Measurements from ENCODE around the gene PEAK1.

PEAK1 gene

GRCh38 chr15:77144026-77144425 is 275.9 kb downstream of the PEAK1 start:
- DNase-seq (ENCODE audit: low read depth), result peak; percentile 78
- no peak overlapping the region for H3K4me3 ChIP-seq (ENCODE audit: low read depth, low read length)

DNA sequence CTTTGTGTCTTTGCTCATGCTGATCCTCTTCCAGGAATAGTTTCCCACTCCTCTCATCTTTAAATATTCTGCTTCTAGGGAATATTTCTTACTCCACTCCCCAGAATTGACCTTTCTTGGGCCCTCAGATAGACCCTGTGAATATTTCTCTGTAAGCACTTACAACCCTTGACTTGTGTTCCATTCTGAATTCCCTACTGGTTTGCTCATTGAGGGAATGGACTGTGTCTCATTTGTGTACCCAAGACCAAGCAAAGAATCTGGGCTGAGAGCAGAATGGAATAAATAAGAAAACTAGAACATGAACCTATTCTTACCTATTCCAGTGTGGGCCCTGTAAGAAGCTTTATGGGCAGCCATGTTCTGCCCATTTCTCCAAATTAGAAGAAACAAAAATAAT is 276.3 kb downstream of the PEAK1 start:
- no peak overlapping the region for H3K4me3 ChIP-seq (ENCODE audit: low read depth, low read length)
- TF ChIP-seq CTCF (conservative IDR thresholded peaks at IDR 0.05; ENCODE audit: low read depth, low read length), result no peak
- DNase-seq (ENCODE audit: low read depth), result peak; percentile 43

More at GRCh38 chr15:77144026-77144425, 275.9 kb downstream of the PEAK1 start:
- TF ChIP-seq CTCF (conservative IDR thresholded peaks at IDR 0.05; ENCODE audit: low read depth, low read length), result no peak

DNA sequence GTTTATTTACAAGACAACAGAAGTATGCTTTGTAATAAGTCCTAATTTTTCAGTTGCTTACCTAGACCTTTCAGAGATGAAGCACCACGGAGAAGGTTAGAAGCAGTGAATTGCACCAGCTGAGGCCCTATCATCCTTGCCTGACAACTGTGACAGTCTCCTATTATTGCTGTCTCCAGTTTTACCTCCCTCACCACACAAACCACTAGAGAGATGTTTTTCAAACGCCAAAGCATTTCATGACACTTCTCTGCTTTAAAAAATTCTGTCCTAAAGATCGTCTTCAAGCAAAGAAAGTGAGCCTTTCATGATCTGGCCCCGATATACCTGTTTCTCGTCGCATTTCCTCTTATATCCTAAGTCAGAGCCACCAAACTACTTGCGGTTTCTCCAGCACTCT is 276.7 kb downstream of the PEAK1 start:
- no peak for DNase-seq (ENCODE audit: low read depth)
- no peak overlapping the region for H3K4me3 ChIP-seq (ENCODE audit: low read depth, low read length)
- no peak for TF ChIP-seq CTCF (conservative IDR thresholded peaks at IDR 0.05; ENCODE audit: low read depth, low read length)

DNA sequence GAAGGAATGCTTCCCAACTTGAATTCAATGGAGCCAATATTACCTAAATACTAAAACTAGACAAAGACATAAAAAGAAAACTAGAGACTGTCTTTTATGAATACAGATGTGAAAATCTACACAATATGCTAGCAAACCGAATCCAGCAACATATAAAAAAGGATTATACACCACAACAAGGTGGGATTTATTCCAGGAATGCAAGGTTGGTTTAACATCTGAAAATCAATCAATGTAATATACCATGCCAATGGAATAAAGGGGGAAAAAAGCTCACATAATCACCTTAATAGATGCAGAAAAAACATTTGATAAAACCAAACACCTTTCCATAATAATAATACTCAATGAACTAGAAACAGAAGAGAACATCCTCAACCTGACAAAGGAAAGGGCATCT is 279.7 kb downstream of the PEAK1 start:
- no peak for TF ChIP-seq CTCF (conservative IDR thresholded peaks at IDR 0.05; ENCODE audit: low read depth, low read length)
- DNase-seq (ENCODE audit: low read depth), result no peak
- H3K4me3 ChIP-seq (ENCODE audit: low read depth, low read length), result no peak overlapping the region

GRCh38 chr15:77139312-77139711 is 280.6 kb downstream of the PEAK1 start:
- TF ChIP-seq CTCF (conservative IDR thresholded peaks at IDR 0.05; ENCODE audit: low read depth, low read length), result no peak
- H3K4me3 ChIP-seq (ENCODE audit: low read depth, low read length), result no peak overlapping the region
- DNase-seq (ENCODE audit: low read depth), result no peak

DNA sequence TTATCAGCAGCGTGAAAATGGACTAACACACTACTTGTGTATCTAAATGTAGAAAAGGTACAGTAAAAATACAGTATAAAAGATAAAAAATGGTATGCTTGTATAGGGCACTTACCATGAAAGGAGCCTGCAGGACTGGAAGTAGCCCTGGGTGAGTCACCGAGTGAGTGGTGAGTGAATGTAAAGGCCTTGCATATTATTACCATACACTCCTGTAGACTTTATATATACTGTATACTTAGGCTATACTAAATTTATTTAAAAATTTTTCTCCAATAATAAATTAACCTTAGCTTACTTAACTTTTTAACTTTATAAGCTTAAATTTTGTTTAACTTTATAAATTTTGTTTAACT is 281.8 kb downstream of the PEAK1 start:
- DNase-seq (ENCODE audit: low read depth), result peak; percentile 31
- no peak for TF ChIP-seq CTCF (conservative IDR thresholded peaks at IDR 0.05; ENCODE audit: low read depth, low read length)
- no peak overlapping the region for H3K4me3 ChIP-seq (ENCODE audit: low read depth, low read length)

GRCh38 chr15:77135181-77135580 is 284.7 kb downstream of the PEAK1 start:
- no peak overlapping the region for H3K4me3 ChIP-seq (ENCODE audit: low read depth, low read length)
- DNase-seq (ENCODE audit: low read depth), result no peak
- TF ChIP-seq CTCF (conservative IDR thresholded peaks at IDR 0.05; ENCODE audit: low read depth, low read length), result no peak
